H54 (cell line): Measurements from ENCODE around the gene ZNF443.
"Not testable (repeated sequence)": the region's sequence is repeated elsewhere in the genome, so short reads cannot be mapped to it uniquely, and the experiment has no call there.

ENCODE experiments used
- DNase-seq: peaks from one replicate; pipeline ENCODE4 v3.0.0; 2011; ENCODE audit warnings: low spot score, mixed read lengths; ENCODE audit not compliant: insufficient read length
- FAIRE-seq: peaks from 3 replicates; lab custom pipeline; 2011; peaks lifted over from hg19 to GRCh38; lab: Jason Lieb, UNC
- POLR2A ChIP-seq: IDR thresholded peaks from 2 replicates; pipeline ENCODE4 v1.6.1; 2011; ENCODE audit warnings: low read depth, mild to moderate bottlenecking, low read length

The ZNF443 gene

GRCh38 chr19:12440541-12441316, at the start of gene ZNF443:
ZNF443 (minus strand) TSS chr19:12441021; CDS start chr19:12440914, 107 bp downstream.
- FAIRE-seq: peak; percentile 84
- no peak; the same call in 1 of the 2 replicates for TF ChIP-seq POLR2A
- DNase-seq: peak; percentile 70

DNA sequence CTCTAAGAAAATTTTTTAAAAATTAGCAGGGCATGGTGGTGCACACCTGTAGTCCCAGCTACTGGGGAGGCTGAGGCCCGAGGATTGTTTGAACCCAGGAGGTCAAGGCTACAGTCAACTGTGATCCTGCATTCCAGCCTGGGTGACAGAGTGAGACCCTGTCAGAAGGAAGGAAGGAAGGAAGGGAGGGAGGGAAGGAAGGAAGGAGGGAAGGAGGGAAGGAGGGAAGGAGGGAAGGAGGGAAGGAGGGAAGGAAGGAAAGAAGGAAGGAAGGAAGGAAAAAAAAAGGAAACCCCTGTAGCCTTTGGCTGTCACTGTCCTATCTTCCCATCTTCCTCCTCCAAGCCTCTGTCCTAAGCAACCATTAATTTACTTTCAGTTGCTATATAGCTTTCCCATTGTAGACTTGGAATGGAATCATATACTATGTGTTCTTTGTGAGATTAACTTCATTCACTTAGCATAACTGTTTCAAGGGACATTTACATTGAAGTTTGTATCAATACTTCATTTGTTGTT, 45.5 kb upstream of the ZNF443 start:
- FAIRE-seq, DNase-seq: not testable (repeated sequence)

- DNase-seq: no peak
- no peak for TF ChIP-seq POLR2A
- no peak for FAIRE-seq
Observed at GRCh38 chr19:12485571-12485970, 44.8 kb upstream of the ZNF443 start.

GRCh38 chr19:12485052-12485416, 44.2 kb upstream of the ZNF443 start:
- TF ChIP-seq POLR2A: no peak
- DNase-seq: no peak
- no peak for FAIRE-seq

- peak; percentile 75 for TF ChIP-seq POLR2A
- DNase-seq (peak; percentile 78), FAIRE-seq (no peak)
Observed at GRCh38 chr19:12484371-12485051, 43.7 kb upstream of the ZNF443 start, which contains the start of gene ZNF709. ZNF709 (minus strand) TSS chr19:12484816; CDS start chr19:12484657, 159 bp downstream.

DNA sequence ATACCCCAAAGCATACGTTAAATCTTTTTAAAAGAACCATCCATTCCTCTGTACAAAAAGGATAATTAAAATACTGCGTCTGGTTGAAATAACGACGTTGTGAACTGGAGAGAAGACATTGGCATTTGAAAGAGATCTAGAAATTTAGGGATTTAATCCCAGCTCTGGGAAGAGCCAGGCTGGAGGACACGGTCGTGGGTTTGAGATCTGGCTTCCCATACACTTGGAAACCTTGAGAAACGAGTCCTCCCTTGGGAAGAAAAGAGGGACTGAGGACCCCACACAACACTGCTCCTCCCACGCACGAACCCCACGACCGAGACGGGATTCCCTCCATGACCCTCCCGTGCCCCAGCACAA, 43.2 kb upstream of the ZNF443 start:
- no peak for TF ChIP-seq POLR2A
- no peak for DNase-seq
- no peak for FAIRE-seq

DNA sequence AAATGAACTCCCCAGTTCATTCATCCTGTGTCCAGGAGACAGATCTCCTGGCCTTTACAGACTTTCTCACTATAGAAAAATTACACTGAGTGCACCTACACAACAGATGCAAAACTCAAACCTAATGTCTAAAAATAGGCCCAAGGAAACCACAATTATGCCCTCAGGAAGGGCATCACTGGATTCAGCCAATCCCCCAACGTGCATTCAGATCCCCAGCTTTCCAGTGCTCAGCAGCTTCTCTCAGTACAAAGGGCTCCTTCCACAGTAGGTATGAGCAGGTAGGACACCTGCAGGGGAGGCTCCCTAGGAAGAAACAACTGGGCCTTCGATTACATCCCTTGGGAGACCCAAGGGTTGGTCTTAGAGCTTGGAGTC, 41.7 kb upstream of the ZNF443 start:
- TF ChIP-seq POLR2A: no peak
- DNase-seq (no peak), FAIRE-seq (no peak)

GRCh38 chr19:12481781-12482508, 41.1 kb upstream of the ZNF443 start:
- no peak for FAIRE-seq
- TF ChIP-seq POLR2A: no peak
- no peak for DNase-seq

DNA sequence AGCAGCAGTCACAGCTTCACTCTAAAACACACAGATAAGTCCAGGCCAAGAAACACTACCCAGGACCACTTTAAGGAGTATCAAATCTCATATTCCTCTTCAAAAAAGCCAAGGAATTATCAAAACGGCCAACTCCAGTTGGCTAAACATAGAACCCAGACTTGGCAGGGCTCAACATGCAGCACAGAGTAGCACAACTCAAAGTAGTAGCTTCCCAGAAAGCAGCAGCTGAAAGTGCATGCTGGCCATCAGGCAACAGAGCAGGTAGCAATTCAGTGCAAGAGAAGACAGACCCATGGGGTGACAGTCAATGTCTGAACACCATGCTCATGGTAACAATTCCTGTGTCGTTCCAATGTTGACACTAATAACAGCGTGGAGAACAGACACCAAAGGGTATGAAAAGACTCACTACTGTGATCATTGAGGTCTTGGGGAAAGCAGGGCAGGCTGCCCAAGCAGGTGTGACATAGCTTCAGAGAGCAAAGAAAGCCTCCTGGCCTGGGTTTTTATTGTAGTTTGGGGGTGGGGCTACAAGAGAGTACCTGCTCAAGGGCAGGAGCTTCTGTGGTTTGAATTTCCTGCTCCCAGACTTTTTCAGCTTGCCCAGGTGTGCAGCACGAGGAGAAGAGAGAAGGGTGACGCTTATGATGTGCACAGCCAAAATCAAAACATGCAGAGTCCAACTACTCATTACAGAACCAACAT, 37.6 kb upstream of the ZNF443 start:
- FAIRE-seq (no peak), DNase-seq (no peak)
- no peak for TF ChIP-seq POLR2A

- not testable (repeated sequence) for DNase-seq, FAIRE-seq
Observed at GRCh38 chr19:12467651-12468050, 26.8 kb upstream of the ZNF443 start.

DNA sequence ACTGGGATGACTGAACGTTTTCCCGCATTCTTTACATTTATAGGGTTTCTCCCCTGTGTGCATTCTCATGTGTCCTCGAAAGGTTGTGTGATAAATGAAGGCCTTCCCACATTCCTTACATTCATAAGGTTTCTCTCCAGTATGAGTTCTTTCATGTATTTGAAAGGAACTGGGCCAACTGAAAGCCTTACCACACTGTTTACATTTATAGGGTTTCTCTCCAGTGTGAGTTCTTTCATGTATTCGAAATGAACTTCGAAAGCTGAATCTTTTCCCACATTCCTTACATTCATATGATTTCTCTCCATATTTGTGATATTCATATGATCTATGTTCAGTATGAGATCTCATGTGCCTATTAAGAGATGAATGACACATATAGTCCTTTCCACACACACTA, 24.4 kb upstream of the ZNF443 start:
- no peak for DNase-seq
- no peak for TF ChIP-seq POLR2A
- no peak for FAIRE-seq

GRCh38 chr19:12464769-12465168, 23.9 kb upstream of the ZNF443 start:
- TF ChIP-seq POLR2A: no peak
- no peak for FAIRE-seq

DNA sequence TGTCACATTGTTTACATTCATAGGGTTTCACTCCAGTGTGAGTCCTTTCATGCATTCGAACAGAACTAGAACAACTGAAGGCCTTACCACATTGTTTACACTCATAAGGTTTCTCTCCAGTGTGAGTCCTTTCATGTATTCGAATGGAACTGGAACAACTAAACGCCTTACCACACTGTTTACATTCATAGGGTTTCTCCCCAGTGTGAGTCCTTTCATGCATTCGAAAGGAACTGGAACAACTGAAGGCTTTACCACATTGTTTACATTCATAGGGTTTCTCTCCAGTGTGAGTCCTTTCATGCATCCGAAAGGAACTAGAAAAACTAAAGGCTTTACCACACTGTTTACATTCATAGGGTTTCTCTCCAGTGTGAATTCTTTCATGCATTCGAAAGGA, 23.3 kb upstream of the ZNF443 start:
- FAIRE-seq: peak; percentile 15
- DNase-seq: not testable (repeated sequence)

More at GRCh38 chr19:12464769-12465168, 23.9 kb upstream of the ZNF443 start:
- no peak for DNase-seq
